Body of pancreas (tissue), 4 donors: Measurements from ENCODE around the gene PCTP. TPM values are rescaled to one million over a fixed set of nuclear protein-coding genes. Genes with fewer than 3 reads are reported as not detected.

Source experiments
- ATAC-seq: fragments of 150-250 bp; one replicate; pipeline ENCODE4 v1.9.1; 2016
- DNase-seq, 4 donors: peaks; one replicate each; pipeline ENCODE4 v3.0.0-alpha.2; 2019
- H3K27ac ChIP-seq, 4 donors: fragments of 200-600 bp; sonication (generic); 1 replicate in 3 of 4; 2 replicates in 1 of 4; pipeline versions ENCODE4 v1.5.1 to v1.6.1; 2016 to 2019; ENCODE audit warnings: mild to moderate bottlenecking in 1 of 4, mixed read lengths in 1 of 4, moderate library complexity in 1 of 4
- H3K27me3 ChIP-seq, 2 donors: fragments of 200-600 bp; sonication (generic); one replicate each; pipeline ENCODE4 v1.6.0; 2016; ENCODE audit warnings: mild to moderate bottlenecking in 1 of 2
- H3K36me3 ChIP-seq, 2 donors: fragments of 200-600 bp; sonication (generic); replicated peaks in 1 of 2; 2 replicates each; pipeline ENCODE4 v1.5.1; 2016; ENCODE audit warnings: low read depth in 2 of 2; ENCODE audit not compliant: insufficient read depth in 1 of 2
- H3K4me1 ChIP-seq: fragments of 200-600 bp; sonication (generic); one replicate; pipeline ENCODE4 v1.6.0; 2016
- H3K4me3 ChIP-seq, 2 donors: fragments of 200-600 bp; sonication (generic); 1 replicate in 1 of 2; 2 replicates in 1 of 2; pipeline ENCODE4 v1.5.1; 2016 to 2019
- H3K9me3 ChIP-seq, 3 donors: fragments of 200-600 bp; sonication (generic); 1 replicate in 2 of 3; 2 replicates in 1 of 3; pipeline ENCODE4 v1.5.1; 2016
- CTCF ChIP-seq, 7 experiments: fragments of 450-650 bp in 4 of 7; fragments of 200-600 bp in 3 of 7; sonication (generic) in 3 of 7; IDR thresholded peaks; one replicate each; pipeline ENCODE4 v1.5.1; 2016 to 2019; ENCODE audit warnings: antibody characterized with exemption in 7 of 7
- POLR2A ChIP-seq, 3 donors: fragments of 450-650 bp; IDR thresholded peaks; one replicate each; pipeline ENCODE4 v1.6.1; 2016; ENCODE audit warnings: antibody characterized with exemption in 3 of 3, mild to moderate bottlenecking in 2 of 3
- WGBS, 2 donors: methylation state at CpG; one replicate each; pipeline ENCODE4 v1.1.5; 2017; 5-methylcytosine and 5-hydroxymethylcytosine counted together
- intact Hi-C: fragments of 100-400 bp; cut with DNase I; formaldehyde crosslinking; loops from one replicate; pipeline ENCODE4 v1.15.1; 2023
- total RNA-seq, 2 donors: library from RNA; depleted of rRNA; stranded (reverse); fragments of >200 nt; gene quantifications; one replicate each; pipeline ENCODE4 v1.1.0, GENCODE V29; 2016

PCTP gene
- total RNA-seq, 2 donors from 2014 or later = 5.6 to 13.0 TPM

- Histone ChIP-seq H3K36me3 (no peaks in the 10 kb centered on the region), H3K4me3 (no peak overlapping the region), H3K9me3 (no peaks in the 10 kb centered on the region), H3K27ac (no peak overlapping the region), H3K27me3 (no peaks in the 10 kb centered on the region), H3K4me1 (no peaks in the 10 kb centered on the region)
- TF ChIP-seq POLR2A (IDR thresholded peaks at IDR 0.05) = no peak
- ATAC-seq = no peak
- DNase-seq = no peak
- WGBS, 2 donors = 70 to 78% methylated on average over 4 of the region's 4 CpGs
- intact Hi-C loops = no loop called here
Measured at GRCh38 chr17:55811536-55811935, 60.7 kb downstream of the PCTP start.

DNA sequence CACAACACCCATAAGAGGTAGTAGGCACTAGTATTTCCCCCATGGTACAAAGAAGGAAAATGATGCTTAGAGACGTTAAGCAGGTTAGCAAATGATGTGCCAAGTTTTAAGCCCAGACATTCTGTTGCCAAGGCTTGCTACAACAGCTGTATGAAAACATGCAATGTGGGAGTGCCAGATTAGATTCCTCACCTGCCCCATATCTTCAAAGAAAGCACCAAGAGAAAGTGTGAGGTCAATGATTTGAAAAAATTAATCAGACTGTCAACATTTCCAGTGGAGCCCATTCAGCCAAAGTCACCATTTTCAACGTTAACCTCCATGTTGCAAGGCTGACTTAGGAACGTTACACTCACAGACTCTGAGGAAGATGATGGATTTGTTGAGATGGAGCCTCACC lies 61.5 kb downstream of the PCTP start:
- Histone ChIP-seq H3K4me1 (no peaks in the 10 kb centered on the region), H3K36me3 (no peaks in the 10 kb centered on the region), H3K9me3 (no peaks in the 10 kb centered on the region), H3K27me3 (no peaks in the 10 kb centered on the region), H3K27ac (no peak overlapping the region), H3K4me3 (no peak overlapping the region)
- WGBS, 2 donors = 58 to 61% methylated on average over 3 of the region's 3 CpGs
- ATAC-seq (no peak), DNase-seq (no peak)
- no peak for TF ChIP-seq CTCF (IDR thresholded peaks at IDR 0.05)
- no peak for TF ChIP-seq POLR2A (IDR thresholded peaks at IDR 0.05)
- intact Hi-C loops = no loop called here

DNA sequence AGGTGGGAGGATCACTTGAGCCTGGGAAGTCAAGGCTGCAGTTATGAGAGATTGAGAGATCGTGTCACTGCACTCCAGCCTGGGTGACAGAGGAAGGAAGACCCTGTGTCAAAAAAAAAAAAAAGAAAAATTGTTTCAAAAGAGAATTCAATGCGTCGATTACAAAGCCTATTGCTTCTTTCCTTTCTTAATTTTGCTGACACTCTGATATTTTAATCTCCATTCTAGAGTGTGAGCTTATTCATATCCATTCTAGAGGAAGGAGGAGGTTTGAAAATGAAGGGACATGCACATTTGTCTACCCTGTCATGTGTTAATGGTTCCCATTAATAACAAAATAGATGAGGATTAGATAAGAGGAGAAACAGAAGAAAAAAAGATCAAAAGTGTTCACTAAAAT lies 63.1 kb downstream of the PCTP start:
- no peak for TF ChIP-seq CTCF (IDR thresholded peaks at IDR 0.05)
- TF ChIP-seq POLR2A (IDR thresholded peaks at IDR 0.05) = no peak
- Histone ChIP-seq H3K4me1 (no peaks in the 10 kb centered on the region), H3K36me3 (no peaks in the 10 kb centered on the region), H3K27me3 (no peaks in the 10 kb centered on the region), H3K9me3 (no peaks in the 10 kb centered on the region), H3K4me3 (no peak overlapping the region), H3K27ac (peak overlapping the region in 2 of 4 donors; percentile 20 to 28)
- WGBS, 2 donors = 56 to 76% methylated on average over 3 of the region's 3 CpGs
- intact Hi-C loops = no loop called here
- DNase-seq (no peak), ATAC-seq (no peak)

DNA sequence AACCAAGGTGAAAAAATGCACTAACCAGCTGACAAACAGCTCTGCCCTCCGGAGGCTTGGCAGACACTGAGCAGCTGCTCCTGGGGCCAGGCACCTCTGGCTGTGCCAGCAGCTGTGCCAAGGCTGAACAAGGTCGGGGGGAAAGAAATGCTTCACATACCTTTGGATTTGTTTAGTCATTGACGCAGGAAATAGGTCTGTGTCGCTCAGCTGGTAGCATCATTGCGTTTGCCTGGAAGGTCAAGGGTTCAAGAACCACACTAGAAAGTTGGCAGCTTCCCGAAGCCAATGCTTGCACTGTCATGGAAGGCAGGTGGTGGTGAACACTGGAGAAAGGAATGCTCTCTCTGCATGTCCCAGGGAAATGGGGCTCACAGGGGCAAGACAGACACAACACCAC lies 63.5 kb downstream of the PCTP start:
- peak; percentile 24 to 45 (median 32) for DNase-seq
- H3K36me3 ChIP-seq = no peaks in the 10 kb centered on the region
- intact Hi-C loops = no loop called here
- no peaks in the 10 kb centered on the region for H3K27me3 ChIP-seq
- no peak for TF ChIP-seq POLR2A (IDR thresholded peaks at IDR 0.05)
- TF ChIP-seq CTCF (IDR thresholded peaks at IDR 0.05) = no peak
- H3K27ac ChIP-seq = peak overlapping the region in 2 of 4 donors; percentile 20 to 28
- no peak overlapping the region for H3K4me3 ChIP-seq
- no peaks in the 10 kb centered on the region for H3K4me1 ChIP-seq
- no peaks in the 10 kb centered on the region for H3K9me3 ChIP-seq
- 30 to 46% methylated on average over 6 of the region's 6 CpGs for WGBS, 2 donors
- peak; percentile 77 for ATAC-seq

DNA sequence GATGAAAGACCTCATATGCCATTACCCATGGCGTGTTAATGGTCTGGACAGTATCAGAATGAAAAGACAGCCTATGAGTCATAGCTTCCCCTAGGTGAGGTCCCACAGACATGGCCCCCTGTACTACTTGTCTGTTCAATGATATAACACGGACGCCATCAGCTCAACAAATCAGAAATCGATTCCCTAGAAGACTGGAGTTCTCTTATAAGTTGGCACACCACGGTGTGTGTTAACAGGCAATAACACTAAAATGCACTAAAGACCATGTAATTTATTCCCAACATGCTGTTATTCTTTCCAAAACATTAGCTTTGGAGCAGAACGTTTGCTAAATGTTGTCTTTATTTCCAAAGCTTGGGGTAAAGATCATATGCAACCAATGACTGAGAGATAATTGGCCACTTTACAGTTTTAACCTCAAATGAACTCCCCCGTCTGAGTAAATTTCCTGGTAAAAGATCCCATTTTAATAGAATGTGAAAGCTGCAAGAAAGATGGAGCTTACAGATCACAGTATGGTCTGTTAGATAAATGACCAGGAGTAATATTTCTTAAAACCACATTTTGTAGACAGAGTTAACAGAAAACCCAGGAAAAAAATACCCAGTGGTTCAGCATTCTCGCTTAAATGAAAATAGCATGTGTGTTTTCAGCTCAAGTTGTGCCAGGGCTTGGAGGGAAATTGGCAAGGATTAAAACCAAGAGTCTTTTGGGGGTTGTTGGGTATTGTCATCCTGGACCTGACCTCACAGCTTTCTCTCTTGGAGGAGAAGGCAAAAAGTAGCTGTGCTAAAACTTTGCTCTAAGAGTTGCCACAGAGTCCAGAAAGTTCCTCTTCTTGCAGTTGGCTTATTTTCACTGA lies 65.9 kb downstream of the PCTP start:
- intact Hi-C loops = no loop called here

More for the DNA sequence above, 65.9 kb downstream of the PCTP start:
- Histone ChIP-seq H3K27ac (no peak overlapping the region), H3K4me1 (no peaks in the 10 kb centered on the region), H3K9me3 (no peaks in the 10 kb centered on the region), H3K36me3 (no peaks in the 10 kb centered on the region), H3K4me3 (no peak overlapping the region), H3K27me3 (no peaks in the 10 kb centered on the region)
- TF ChIP-seq POLR2A (IDR thresholded peaks at IDR 0.05) (no peak), CTCF (IDR thresholded peaks at IDR 0.05) (no peak)
- DNase-seq = no peak
- no peak for ATAC-seq
- 68 to 79% methylated on average over 8 of the region's 8 CpGs for WGBS, 2 donors
